ENCODE data around the gene LRCH1. TPM values are rescaled to one million over a fixed set of nuclear protein-coding genes. Genes with fewer than 3 reads are reported as not detected.

The LRCH1 gene
- total and polyA plus RNA-seq, 2 of the 13 experiments (the other 11 are each of a cell fraction or from before 2014, with no cell fraction given): 4.1 to 12.6 TPM

DNA sequence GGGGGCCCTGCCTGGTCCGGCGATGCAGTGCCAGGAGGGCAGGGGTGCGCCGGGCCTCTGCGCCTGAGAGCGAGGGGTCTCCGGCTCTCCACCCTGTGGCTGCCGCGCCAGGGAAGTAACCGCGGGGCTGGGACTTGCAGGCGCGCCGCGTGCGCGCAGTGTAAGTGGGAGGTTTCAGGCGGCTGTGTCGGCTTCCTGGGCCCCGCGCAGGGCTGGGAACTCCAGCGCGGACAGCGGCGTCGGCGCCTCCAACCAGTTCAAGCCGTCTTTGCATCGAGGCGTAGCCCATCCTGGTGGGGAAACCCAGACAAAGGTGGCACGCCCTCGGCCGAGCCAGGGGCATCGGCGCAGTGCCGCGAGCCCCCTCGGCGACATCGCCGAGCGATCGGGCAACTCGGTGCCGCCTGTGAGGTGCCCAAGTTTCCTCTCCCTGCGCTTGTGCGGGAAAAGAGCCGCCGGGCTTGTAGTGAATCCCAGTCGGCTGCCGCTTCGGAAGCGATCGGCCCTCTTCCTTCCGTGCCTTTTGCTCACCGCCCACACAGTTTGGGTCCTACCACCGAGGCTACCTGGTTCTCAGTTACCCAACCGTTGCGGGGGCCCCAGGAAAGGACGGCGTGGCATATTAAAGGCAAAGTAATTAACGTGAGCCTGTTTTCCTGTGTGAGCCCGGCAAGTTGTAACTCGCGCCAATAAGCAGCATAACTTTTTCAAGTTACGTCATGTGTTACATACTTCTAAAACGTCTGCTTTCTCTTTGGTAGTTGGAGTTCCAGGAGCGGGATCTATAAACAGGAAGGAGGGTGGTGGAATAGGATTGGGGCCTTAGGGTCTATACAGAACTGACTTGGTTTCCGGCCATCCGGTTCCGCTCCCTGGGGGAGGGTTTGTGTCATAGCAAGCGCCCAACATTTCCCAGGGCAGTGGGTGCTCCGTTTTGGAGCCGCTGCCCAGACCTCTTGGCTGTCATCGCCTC is 1.2 kb downstream of the LRCH1 start (continued):
- TF ChIP-seq RERE (CRISPR knock-in tag; IDR thresholded peaks at IDR 0.05; ENCODE audit: low read depth): no peak
- TF ChIP-seq, protein P1, sequence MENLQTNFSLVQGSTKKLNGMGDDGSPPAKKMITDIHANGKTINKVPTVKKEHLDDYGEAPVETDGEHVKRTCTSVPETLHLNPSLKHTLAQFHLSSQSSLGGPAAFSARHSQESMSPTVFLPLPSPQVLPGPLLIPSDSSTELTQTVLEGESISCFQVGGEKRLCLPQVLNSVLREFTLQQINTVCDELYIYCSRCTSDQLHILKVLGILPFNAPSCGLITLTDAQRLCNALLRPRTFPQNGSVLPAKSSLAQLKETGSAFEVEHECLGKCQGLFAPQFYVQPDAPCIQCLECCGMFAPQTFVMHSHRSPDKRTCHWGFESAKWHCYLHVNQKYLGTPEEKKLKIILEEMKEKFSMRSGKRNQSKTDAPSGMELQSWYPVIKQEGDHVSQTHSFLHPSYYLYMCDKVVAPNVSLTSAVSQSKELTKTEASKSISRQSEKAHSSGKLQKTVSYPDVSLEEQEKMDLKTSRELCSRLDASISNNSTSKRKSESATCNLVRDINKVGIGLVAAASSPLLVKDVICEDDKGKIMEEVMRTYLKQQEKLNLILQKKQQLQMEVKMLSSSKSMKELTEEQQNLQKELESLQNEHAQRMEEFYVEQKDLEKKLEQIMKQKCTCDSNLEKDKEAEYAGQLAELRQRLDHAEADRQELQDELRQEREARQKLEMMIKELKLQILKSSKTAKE (CRISPR knock-in tag; IDR thresholded peaks at IDR 0.05; ENCODE audit: borderline replicate concordance): no peak
- TF ChIP-seq, protein P2, sequence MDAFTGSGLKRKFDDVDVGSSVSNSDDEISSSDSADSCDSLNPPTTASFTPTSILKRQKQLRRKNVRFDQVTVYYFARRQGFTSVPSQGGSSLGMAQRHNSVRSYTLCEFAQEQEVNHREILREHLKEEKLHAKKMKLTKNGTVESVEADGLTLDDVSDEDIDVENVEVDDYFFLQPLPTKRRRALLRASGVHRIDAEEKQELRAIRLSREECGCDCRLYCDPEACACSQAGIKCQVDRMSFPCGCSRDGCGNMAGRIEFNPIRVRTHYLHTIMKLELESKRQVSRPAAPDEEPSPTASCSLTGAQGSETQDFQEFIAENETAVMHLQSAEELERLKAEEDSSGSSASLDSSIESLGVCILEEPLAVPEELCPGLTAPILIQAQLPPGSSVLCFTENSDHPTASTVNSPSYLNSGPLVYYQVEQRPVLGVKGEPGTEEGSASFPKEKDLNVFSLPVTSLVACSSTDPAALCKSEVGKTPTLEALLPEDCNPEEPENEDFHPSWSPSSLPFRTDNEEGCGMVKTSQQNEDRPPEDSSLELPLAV (CRISPR knock-in tag; conservative IDR thresholded peaks at IDR 0.05; ENCODE audit: low read depth): no peak
- TF ChIP-seq SIX4 (CRISPR knock-in tag; IDR thresholded peaks at IDR 0.05): no peak
- no peak for TF ChIP-seq ZFYVE20 (CRISPR knock-in tag; IDR thresholded peaks at IDR 0.05; ENCODE audit: borderline replicate concordance, low read depth)
- no peak for TF ChIP-seq RORA (CRISPR knock-in tag; IDR thresholded peaks at IDR 0.05)
- no peak for TF ChIP-seq ZNF644 (CRISPR knock-in tag; IDR thresholded peaks at IDR 0.05; ENCODE audit: low read depth)
- no peak for TF ChIP-seq FOXK2 (IDR thresholded peaks at IDR 0.05)
- peak; percentile 68 for TF ChIP-seq CREB1 (IDR thresholded peaks at IDR 0.05)
- TF ChIP-seq CREB1 (CRISPR knock-in tag; IDR thresholded peaks at IDR 0.05): peak; percentile 70
- TF ChIP-seq ZNF503 (CRISPR knock-in tag; IDR thresholded peaks at IDR 0.05): no peak
- TF ChIP-seq THYN1 (CRISPR knock-in tag; IDR thresholded peaks at IDR 0.05; ENCODE audit: borderline replicate concordance, low read depth): no peak
- peak; percentile 37; the same call in 1 of the 2 replicates for TF ChIP-seq KDM5A (IDR thresholded peaks at IDR 0.05; ENCODE audit: borderline replicate concordance, low read length)
- TF ChIP-seq ZNF839 (CRISPR knock-in tag; IDR thresholded peaks at IDR 0.05; ENCODE audit: borderline replicate concordance): no peak
- TF ChIP-seq ZNF251 (CRISPR knock-in tag; IDR thresholded peaks at IDR 0.05): no peak
- no peak; the same call in 1 of the 2 replicates for TF ChIP-seq ELF1 (CRISPR knock-in tag; IDR thresholded peaks at IDR 0.05)
- no peak for TF ChIP-seq CCDC6 (CRISPR knock-in tag; IDR thresholded peaks at IDR 0.05)
- TF ChIP-seq CENPX (CRISPR knock-in tag; IDR thresholded peaks at IDR 0.05): no peak

Data from HepG2 (cell line).